HEK293 (cell line): ENCODE data around the gene COL24A1.

ENCODE experiments used
- EGR2 ChIP-seq: fragments of 450-650 bp; formaldehyde crosslinking; IDR thresholded peaks from 2 replicates; pipeline ENCODE4 v1.5.1; 2016; ENCODE audit warnings: low read depth, missing biosample characterization, missing genetic modification characterization
- GFI1B ChIP-seq: fragments of 450-650 bp; formaldehyde crosslinking; IDR thresholded peaks from 2 replicates; pipeline ENCODE4 v1.5.1; 2016; ENCODE audit warnings: missing biosample characterization, missing genetic modification characterization
- MEIS1 ChIP-seq: sonication (generic); formaldehyde crosslinking; IDR thresholded peaks from 2 replicates; pipeline ENCODE4 v1.8.1; 2022; ENCODE audit warnings: missing genetic modification reagents, mild to moderate bottlenecking, borderline replicate concordance
- ZBTB20 ChIP-seq: fragments of 450-650 bp; formaldehyde crosslinking; IDR thresholded peaks from 2 replicates; pipeline ENCODE4 v1.5.1; 2016; ENCODE audit warnings: missing biosample characterization, missing genetic modification characterization
- ZFP37 ChIP-seq: fragments of 450-650 bp; formaldehyde crosslinking; IDR thresholded peaks from 2 replicates; pipeline ENCODE4 v1.5.1; 2016; ENCODE audit warnings: missing biosample characterization, missing genetic modification characterization
- ZFP69B ChIP-seq: fragments of 450-650 bp; formaldehyde crosslinking; IDR thresholded peaks from 2 replicates; pipeline ENCODE4 v1.5.1; 2016; ENCODE audit warnings: missing biosample characterization, missing genetic modification characterization
- ZIC2 ChIP-seq: fragments of 450-650 bp; formaldehyde crosslinking; IDR thresholded peaks from 2 replicates; pipeline ENCODE4 v1.5.1; 2016; ENCODE audit warnings: missing biosample characterization, missing genetic modification characterization
- ZNF10 ChIP-seq: fragments of 450-650 bp; formaldehyde crosslinking; IDR thresholded peaks from 2 replicates; pipeline ENCODE4 v1.5.1; 2017; ENCODE audit warnings: missing biosample characterization, missing genetic modification characterization
- ZNF138 ChIP-seq: fragments of 450-650 bp; formaldehyde crosslinking; IDR thresholded peaks from 2 replicates; pipeline ENCODE4 v1.5.1; 2016; ENCODE audit warnings: missing biosample characterization, missing genetic modification characterization, borderline replicate concordance
- ZNF155 ChIP-seq: fragments of 450-650 bp; formaldehyde crosslinking; IDR thresholded peaks from 2 replicates; pipeline ENCODE4 v1.5.1; 2016; ENCODE audit warnings: missing biosample characterization, missing genetic modification characterization
- ZNF184 ChIP-seq: fragments of 450-650 bp; IDR thresholded peaks from 2 replicates; pipeline ENCODE4 v1.5.1; 2018; ENCODE audit warnings: missing biosample characterization, mild to moderate bottlenecking, missing genetic modification characterization
- ZNF248 ChIP-seq: fragments of 450-650 bp; formaldehyde crosslinking; IDR thresholded peaks from 2 replicates; pipeline ENCODE4 v1.5.1; 2017; ENCODE audit warnings: missing biosample characterization, missing genetic modification characterization
- ZNF350 ChIP-seq: fragments of 450-650 bp; formaldehyde crosslinking; IDR thresholded peaks from 2 replicates; pipeline ENCODE4 v1.5.0; 2017; ENCODE audit warnings: missing biosample characterization, mild to moderate bottlenecking, missing genetic modification characterization
- ZNF404 ChIP-seq: fragments of 450-650 bp; formaldehyde crosslinking; IDR thresholded peaks from 2 replicates; pipeline ENCODE4 v1.5.1; 2017; ENCODE audit warnings: missing biosample characterization, missing genetic modification characterization
- ZNF473 ChIP-seq: fragments of 450-650 bp; formaldehyde crosslinking; IDR thresholded peaks from 2 replicates; pipeline ENCODE4 v1.5.1; 2017; ENCODE audit warnings: missing biosample characterization, missing genetic modification characterization
- ZNF501 ChIP-seq: fragments of 450-650 bp; formaldehyde crosslinking; IDR thresholded peaks from 2 replicates; pipeline ENCODE4 v1.5.1; 2016; ENCODE audit warnings: missing biosample characterization, missing genetic modification characterization
- ZNF610 ChIP-seq: fragments of 450-650 bp; formaldehyde crosslinking; IDR thresholded peaks from 2 replicates; pipeline ENCODE4 v1.5.1; 2016; ENCODE audit warnings: missing biosample characterization, missing genetic modification characterization, borderline replicate concordance
- ZNF660 ChIP-seq: fragments of 450-650 bp; IDR thresholded peaks from 2 replicates; pipeline ENCODE4 v1.5.1; 2018; ENCODE audit warnings: missing biosample characterization, mild to moderate bottlenecking, missing genetic modification characterization
- ZNF677 ChIP-seq: fragments of 450-650 bp; IDR thresholded peaks from 2 replicates; pipeline ENCODE4 v1.5.0; 2018; ENCODE audit warnings: missing biosample characterization, mild to moderate bottlenecking, missing genetic modification characterization, moderate library complexity
- ZNF707 ChIP-seq: fragments of 450-650 bp; formaldehyde crosslinking; IDR thresholded peaks from 2 replicates; pipeline ENCODE4 v1.5.1; 2016; ENCODE audit warnings: missing biosample characterization, missing genetic modification characterization
- TF ChIP-seq, protein P1 (sequence below): fragments of 450-650 bp; formaldehyde crosslinking; IDR thresholded peaks from 2 replicates; pipeline ENCODE4; 2016; ENCODE audit warnings: missing biosample characterization, missing genetic modification characterization
- TF ChIP-seq, protein P2 (sequence below): fragments of 450-650 bp; formaldehyde crosslinking; IDR thresholded peaks from 2 replicates; pipeline ENCODE4 v1.5.1; 2016; ENCODE audit warnings: missing biosample characterization, missing genetic modification characterization
- TF ChIP-seq, protein P3 (sequence below): fragments of 450-650 bp; formaldehyde crosslinking; IDR thresholded peaks from 2 replicates; pipeline ENCODE4 v1.5.1; 2016; ENCODE audit warnings: missing biosample characterization, missing genetic modification characterization, borderline replicate concordance
- TF ChIP-seq, protein P4 (sequence below): fragments of 450-650 bp; formaldehyde crosslinking; IDR thresholded peaks from 2 replicates; pipeline ENCODE4 v1.5.1; 2017; ENCODE audit warnings: missing biosample characterization, missing genetic modification characterization

COL24A1 gene

DNA sequence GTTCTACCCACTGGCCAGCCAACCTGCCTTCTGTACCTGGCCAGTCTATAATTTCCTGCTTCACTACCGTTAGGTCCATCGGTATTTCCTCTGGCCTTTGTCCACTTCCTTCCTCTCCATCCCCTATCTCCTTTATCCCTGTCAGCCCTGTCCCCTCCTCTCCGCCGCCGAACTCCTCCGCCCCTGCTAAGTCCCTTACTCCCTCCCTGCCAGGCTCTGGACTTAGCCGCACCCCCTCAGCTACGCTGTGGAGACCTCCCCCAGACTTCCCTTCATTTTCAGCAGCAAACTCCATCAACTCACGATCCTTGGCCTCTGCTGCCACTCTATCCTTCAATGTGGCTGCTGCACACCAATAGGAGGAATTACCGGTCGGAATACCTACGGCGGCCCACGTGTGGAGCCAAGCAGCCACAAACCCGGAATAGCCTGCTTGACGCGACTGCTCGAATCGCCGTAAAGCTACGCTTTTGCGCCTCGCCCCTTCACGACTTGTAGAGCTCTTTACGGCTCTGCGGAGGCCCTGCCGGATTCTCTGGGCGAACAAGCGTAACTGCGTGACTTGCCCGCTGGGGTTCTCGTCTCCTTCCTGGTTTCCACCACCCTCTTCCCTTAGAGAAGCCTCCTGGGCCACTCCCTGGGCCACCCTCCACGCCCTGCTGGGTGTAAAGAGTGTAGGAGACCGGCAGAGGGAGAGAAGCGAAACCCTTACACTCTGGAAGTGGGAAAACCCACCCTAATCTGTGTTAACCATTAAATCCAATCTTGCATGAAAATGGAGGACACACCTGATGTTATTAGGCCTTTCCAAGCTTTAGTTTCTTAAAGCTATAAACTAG is 448.4 kb downstream of the COL24A1 start, which contains the start of gene ZNHIT6 (continued):
- TF ChIP-seq ZNF501 (tag by site-specific recombination) (peak; percentile 98), ZNF155 (tag by site-specific recombination) (no peak), ZNF350 (no peak), ZNF184 (tag by site-specific recombination) (no peak), EGR2 (tag by site-specific recombination) (peak; percentile 73), ZNF473 (no peak), ZNF707 (tag by site-specific recombination) (no peak), ZNF610 (tag by site-specific recombination) (0 out of 2 replicates have a peak, but pooled peaks have one; percentile 34), ZNF660 (tag by site-specific recombination) (peak; percentile 86), ZBTB20 (tag by site-specific recombination) (peak; percentile 74; the same call in 1 of the 2 replicates), ZIC2 (0 out of 2 replicates have a peak, but pooled peaks have one; percentile 38), ZNF404 (tag by site-specific recombination) (no peak), ZNF138 (no peak), ZNF677 (tag by site-specific recombination) (no peak), MEIS1 (CRISPR knock-in tag) (no peak), ZFP69B (no peak), ZFP37 (tag by site-specific recombination) (peak; percentile 95), GFI1B (tag by site-specific recombination) (no peak), ZNF10 (tag by site-specific recombination) (peak; percentile 74; the same call in 1 of the 2 replicates), ZNF248 (no peak)
- TF ChIP-seq, protein P1, sequence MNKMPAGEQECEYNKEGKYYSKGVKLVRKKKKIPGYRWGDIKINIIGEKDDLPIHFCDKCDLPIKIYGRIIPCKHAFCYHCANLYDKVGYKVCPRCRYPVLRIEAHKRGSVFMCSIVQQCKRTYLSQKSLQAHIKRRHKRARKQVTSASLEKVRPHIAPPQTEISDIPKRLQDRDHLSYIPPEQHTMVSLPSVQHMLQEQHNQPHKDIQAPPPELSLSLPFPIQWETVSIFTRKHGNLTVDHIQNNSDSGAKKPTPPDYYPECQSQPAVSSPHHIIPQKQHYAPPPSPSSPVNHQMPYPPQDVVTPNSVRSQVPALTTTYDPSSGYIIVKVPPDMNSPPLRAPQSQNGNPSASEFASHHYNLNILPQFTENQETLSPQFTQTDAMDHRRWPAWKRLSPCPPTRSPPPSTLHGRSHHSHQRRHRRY (tag by site-specific recombination) = no peak
- TF ChIP-seq, protein P2, sequence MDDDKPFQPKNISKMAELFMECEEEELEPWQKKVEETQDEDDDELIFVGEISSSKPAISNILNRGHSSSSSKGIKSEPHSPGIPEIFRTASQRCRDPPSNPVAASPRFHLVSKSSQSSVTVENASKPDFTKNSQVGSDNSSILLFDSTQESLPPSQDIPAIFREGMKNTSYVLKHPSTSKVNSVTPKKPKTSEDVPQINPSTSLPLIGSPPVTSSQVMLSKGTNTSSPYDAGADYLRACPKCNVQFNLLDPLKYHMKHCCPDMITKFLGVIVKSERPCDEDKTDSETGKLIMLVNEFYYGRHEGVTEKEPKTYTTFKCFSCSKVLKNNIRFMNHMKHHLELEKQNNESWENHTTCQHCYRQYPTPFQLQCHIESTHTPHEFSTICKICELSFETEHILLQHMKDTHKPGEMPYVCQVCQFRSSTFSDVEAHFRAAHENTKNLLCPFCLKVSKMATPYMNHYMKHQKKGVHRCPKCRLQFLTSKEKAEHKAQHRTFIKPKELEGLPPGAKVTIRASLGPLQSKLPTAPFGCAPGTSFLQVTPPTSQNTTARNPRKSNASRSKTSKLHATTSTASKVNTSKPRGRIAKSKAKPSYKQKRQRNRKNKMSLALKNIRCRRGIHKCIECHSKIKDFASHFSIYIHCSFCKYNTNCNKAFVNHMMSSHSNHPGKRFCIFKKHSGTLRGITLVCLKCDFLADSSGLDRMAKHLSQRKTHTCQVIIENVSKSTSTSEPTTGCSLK (tag by site-specific recombination) = no peak
- TF ChIP-seq, protein P3, sequence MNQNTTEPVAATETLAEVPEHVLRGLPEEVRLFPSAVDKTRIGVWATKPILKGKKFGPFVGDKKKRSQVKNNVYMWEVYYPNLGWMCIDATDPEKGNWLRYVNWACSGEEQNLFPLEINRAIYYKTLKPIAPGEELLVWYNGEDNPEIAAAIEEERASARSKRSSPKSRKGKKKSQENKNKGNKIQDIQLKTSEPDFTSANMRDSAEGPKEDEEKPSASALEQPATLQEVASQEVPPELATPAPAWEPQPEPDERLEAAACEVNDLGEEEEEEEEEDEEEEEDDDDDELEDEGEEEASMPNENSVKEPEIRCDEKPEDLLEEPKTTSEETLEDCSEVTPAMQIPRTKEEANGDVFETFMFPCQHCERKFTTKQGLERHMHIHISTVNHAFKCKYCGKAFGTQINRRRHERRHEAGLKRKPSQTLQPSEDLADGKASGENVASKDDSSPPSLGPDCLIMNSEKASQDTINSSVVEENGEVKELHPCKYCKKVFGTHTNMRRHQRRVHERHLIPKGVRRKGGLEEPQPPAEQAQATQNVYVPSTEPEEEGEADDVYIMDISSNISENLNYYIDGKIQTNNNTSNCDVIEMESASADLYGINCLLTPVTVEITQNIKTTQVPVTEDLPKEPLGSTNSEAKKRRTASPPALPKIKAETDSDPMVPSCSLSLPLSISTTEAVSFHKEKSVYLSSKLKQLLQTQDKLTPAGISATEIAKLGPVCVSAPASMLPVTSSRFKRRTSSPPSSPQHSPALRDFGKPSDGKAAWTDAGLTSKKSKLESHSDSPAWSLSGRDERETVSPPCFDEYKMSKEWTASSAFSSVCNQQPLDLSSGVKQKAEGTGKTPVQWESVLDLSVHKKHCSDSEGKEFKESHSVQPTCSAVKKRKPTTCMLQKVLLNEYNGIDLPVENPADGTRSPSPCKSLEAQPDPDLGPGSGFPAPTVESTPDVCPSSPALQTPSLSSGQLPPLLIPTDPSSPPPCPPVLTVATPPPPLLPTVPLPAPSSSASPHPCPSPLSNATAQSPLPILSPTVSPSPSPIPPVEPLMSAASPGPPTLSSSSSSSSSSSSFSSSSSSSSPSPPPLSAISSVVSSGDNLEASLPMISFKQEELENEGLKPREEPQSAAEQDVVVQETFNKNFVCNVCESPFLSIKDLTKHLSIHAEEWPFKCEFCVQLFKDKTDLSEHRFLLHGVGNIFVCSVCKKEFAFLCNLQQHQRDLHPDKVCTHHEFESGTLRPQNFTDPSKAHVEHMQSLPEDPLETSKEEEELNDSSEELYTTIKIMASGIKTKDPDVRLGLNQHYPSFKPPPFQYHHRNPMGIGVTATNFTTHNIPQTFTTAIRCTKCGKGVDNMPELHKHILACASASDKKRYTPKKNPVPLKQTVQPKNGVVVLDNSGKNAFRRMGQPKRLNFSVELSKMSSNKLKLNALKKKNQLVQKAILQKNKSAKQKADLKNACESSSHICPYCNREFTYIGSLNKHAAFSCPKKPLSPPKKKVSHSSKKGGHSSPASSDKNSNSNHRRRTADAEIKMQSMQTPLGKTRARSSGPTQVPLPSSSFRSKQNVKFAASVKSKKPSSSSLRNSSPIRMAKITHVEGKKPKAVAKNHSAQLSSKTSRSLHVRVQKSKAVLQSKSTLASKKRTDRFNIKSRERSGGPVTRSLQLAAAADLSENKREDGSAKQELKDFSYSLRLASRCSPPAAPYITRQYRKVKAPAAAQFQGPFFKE (tag by site-specific recombination) = peak; percentile 82; the same call in 1 of the 2 replicates
- TF ChIP-seq, protein P4, sequence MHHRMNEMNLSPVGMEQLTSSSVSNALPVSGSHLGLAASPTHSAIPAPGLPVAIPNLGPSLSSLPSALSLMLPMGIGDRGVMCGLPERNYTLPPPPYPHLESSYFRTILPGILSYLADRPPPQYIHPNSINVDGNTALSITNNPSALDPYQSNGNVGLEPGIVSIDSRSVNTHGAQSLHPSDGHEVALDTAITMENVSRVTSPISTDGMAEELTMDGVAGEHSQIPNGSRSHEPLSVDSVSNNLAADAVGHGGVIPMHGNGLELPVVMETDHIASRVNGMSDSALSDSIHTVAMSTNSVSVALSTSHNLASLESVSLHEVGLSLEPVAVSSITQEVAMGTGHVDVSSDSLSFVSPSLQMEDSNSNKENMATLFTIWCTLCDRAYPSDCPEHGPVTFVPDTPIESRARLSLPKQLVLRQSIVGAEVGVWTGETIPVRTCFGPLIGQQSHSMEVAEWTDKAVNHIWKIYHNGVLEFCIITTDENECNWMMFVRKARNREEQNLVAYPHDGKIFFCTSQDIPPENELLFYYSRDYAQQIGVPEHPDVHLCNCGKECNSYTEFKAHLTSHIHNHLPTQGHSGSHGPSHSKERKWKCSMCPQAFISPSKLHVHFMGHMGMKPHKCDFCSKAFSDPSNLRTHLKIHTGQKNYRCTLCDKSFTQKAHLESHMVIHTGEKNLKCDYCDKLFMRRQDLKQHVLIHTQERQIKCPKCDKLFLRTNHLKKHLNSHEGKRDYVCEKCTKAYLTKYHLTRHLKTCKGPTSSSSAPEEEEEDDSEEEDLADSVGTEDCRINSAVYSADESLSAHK (tag by site-specific recombination) = no peak
